SIG-M5 treated with dmso at 0.1 percent for 504 hours (cell line): ENCODE data around the gene TERT.
"Not testable (repeated sequence)": the region's sequence is repeated elsewhere in the genome, so short reads cannot be mapped to it uniquely, and the experiment has no call there.

Experiments
- DNase-seq: peaks from one replicate; lab custom pipeline; 2025; ENCODE audit not compliant: unreplicated experiment; lab: John Stamatoyannopoulos, UW

The TERT gene

DNA sequence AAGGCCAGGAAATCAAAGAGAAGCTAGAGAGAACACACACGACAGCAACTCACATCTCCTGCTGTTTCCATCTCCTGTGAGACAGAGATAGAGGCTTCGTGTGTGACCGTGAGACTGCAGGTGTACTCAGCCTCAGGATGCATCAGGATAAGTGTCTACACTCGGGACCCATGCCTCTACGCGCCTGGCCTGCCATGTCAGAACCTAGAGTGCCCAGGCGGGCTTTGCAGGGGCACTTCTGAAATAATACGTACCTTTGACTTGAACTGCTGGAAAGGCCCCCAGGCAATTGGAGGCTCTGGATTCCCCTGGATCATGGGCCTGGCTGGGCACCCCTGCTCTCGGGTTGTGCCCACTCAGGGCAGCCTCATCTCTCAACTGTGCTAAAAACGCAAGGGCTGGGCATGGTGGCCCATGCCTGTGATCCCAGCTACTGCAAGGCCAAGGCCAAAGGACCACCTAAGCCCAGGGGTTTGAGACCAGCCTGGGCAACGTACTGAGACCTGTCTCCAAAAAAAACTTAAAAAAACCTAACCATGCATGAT lies 37.1 kb upstream of the TERT start:
- no peak for DNase-seq

DNA sequence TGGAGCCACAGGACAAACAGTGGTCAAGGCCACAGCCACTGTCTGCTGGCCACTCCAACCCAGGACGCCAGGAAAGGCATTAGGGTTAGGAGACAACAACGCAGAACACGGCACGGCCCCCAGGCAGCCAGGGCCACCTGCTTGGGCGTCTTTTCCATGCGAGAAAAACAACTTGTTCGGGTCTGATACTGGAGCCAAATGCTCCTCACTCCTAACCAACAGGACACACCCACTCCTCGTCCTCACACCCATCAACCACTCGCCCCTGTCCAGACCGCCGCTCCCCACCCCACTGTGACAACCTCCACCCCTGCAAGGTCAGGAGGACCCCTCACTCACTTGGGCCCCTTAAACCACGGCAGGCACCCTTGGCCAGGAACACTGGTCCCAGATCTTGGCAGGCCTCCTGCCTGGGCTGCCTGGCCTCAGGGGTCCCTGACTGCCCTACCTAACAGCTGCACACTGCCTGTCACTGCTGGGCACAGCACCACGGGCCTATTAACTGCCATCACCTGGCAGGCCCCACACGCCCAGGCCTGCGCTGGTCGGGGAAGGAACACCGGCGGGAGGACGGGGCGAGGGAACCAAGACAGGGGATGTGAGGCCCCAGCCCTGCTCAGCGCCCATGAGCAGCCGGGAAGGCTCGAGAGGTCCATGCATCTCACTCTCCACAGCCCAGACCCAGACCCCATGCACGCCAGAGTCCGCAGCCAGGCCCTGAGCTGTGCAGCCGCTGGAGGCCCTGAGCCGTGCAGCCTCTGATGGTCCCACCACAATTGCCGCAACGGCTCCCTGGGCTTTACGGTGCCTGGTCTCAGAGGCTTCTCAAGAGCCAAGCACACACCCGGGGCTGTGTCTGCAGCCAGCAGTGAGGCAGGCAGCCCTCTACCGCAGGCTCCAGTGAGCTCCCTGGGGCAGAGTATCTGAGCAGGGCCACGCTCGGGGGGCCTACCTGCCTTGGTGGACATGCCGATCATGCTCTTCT lies 36.3 kb upstream of the TERT start:
- DNase-seq = no peak

DNA sequence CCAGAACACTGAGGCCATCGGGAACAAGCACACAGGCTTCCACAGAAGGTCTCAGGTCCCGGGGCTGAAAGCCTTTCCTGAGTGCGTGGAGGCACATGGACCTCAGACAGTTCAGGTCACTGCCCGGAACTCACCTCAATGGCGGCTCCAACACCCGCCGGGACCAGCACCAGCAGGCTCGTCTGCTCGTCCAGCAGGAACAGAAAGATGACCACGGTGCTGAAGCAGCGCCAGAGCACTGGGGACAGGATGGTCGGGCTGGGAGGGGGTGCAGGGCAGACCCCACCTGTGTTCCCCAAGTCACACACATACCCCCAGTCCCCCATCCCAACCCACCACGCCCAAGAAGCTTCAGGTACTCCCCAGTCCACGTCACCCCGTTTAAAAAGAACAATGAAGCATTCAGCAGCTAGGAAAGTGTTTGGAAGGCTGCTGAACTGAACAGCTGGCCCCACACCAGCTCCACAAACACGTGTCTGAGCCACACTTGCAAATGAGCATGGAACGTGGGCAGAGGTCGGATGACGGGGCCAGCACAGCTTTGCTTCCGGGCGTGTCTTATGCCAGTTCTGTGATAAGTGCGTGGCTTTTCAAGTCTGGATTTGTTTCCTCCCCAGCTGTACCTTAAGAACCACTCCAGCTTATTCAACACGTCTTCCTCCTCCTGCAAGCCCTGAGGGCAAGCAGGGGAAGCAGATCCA lies 35.4 kb upstream of the TERT start:
- DNase-seq = no peak

DNA sequence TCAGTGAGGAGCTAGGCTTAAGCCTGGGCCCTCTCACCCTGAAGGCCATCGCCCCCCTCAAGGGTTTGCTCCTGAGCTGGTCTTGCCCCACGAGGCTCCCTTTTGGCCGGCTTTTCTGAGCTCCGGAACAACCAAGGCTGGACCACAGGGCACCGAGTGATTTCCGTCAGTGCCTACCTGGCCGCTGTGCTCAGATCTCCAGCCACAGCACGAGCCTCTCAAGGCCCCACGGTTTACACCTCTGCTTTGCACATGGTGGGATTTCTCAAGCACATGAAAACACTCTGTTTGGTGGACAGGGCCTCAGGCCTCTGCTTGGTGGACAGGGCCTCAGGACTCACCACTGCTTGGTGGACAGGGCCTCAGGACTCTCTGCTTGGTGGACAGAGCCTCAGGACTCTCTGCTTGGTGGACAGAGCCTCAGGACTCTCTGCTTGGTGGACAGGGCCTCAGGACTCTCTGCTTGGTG lies 34.3 kb upstream of the TERT start:
- no peak for DNase-seq

DNA sequence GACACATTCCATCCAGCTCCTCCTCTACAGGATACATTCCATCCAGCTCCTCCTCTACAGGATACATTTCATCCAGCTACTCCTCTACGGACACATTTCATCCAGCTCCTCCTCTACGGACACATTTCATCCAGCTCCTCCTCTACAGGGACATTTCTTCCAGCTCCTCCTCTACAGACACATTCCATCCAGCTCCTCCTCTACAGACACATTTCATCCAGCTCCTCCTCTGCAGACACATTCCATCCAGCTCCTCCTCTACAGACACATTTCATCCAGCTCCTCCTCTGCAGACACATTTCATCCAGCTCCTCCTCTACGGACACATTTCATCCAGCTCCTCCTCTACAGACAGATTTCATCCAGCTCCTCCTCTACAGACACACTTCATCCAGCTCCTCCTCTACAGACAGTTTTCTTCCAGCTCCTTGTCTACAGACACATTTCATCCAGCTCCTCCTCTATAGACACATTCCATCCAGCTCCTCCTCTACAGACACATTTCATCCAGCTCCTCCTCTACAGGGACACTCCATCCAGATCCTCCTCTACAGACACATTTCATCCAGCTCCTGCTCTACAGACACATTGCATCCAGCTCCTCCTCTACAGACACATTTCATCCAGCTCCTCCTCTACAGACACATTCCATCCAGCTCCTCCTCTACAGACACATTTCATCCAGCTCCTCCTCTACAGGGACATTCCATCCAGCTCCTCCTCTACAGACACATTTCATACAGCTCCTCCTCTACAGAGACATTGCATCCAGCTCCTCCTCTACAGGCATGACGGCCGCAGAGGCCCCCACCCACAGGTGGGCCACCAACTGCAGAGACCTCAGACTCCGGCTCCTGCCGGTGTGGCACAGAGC lies 33.6 kb upstream of the TERT start:
- DNase-seq = not testable (repeated sequence)

DNA sequence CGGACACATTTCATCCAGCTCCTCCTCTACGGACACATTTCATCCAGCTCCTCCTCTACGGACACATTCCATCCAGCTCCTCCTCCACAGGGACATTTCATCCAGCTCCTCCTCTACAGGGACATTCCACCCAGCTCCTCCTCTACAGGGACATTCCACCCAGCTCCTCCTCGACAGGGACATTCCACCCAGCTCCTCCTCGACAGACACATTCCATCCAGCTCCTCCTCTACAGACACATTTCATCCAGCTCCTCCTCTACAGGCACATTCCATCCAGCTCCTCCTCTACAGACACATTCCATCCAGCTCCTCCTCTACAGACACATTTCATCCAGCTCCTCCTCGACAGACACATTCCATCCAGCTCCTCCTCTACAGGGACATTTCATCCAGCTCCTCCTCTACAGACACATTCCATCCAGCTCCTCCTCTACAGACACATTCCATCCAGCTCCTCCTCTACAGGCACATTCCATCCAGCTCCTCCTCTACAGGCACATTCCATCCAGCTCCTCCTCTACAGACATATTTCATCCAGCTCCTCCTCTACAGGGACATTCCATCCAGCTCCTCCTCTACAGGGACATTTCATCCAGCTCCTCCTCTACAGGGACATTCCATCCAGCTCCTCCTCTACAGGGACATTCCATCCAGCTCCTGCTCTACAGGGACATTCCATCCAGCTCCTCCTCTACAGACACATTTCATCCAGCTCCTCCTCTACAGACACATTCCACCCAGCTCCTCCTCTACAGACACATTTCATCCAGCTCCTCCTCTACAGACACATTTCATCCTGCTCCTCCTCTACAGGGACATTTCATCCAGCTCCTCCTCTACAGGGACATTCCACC lies 32.3 kb upstream of the TERT start:
- DNase-seq = not testable (repeated sequence)

DNA sequence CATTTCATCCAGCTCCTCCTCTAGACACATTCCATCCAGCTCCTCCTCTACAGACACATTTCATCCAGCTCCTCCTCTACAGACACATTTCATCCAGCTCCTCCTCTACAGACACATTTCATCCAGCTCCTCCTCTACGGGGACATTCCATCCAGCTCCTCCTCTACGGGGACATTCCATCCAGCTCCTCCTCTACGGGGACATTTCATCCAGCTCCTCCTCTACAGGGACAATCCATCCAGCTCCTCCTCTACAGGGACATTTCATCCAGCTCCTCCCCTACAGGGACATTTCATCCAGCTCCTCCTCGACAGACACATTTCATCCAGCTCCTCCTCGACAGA lies 31.6 kb upstream of the TERT start:
- not testable (repeated sequence) for DNase-seq

DNA sequence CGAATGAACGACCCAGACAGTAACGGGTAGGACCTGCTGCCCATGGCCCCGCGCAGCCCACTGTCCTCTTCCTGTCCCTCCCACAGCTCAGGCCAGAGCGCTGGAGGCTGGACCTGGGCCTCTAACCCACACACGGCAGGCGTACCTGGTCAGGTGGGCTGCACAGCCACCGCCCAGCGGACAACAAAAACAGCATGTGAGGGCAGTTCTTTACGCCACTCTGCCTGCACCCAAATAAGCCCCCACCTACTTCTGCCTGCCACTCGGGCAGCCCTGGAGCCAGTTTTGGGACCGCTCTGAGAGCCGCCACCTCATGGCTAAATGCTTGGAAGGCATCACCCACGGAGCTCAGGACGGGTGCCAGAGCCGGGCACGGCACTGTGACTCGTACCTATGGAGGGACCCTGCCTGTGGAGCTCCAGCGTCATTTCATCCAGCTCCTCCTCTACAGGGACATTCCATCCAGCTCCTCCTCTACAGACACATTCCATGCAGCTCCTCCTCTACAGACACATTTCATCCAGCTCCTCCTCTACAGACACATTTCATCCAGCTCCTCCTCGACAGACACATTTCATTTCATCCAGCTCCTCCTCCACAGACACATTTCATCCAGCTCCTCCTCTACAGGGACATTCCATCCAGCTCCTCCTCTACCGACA lies 31.1 kb upstream of the TERT start:
- no peak for DNase-seq

DNA sequence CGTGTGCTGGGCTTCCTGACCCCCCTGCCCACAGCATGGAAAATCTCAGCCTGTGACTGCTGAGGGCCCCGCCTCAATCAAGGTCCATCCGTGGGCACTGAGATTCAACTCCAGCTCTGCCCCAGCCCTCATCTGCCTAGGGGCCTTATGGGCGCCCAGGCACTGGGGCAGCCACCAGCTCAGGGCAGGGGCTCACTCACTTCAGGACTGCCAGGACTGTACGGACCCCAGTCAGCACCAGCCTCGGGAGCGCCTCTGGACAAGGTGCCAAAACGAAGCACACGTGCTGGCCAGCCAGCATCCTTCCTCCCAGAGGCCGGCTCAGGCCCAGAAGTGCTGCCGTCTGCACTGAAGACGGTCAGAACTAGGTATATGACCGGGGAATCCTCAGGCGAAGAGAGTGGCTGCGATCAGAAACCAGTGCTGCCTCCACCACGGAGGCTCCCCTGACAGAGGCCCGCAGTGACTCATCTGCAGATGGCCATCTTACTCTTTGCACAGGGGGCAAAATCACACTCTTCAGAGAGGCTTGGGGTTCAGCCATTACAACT lies 30.4 kb upstream of the TERT start:
- no peak for DNase-seq

DNA sequence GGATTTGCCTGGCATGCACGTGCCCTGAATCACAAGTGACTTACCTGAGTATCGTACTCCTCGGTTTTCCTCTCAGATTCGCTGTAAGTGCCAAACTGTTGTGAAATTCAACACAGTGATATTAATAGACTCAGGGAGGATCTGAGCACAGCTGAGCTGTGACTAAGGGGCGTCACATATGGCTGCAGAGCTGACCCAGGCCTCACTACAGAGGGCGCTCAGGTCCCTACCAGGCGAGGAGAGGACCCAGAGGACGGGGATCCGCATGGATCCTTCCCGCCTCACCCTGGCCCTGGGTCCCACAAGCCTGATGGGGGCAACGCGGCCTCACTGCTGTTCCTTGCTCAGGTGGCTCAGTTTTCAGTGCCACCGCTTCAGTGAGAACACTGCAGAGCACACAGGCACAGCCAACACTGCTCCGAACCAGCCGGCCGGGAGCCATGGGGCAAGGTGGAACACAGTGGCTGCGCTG lies 29.9 kb upstream of the TERT start:
- no peak for DNase-seq

DNA sequence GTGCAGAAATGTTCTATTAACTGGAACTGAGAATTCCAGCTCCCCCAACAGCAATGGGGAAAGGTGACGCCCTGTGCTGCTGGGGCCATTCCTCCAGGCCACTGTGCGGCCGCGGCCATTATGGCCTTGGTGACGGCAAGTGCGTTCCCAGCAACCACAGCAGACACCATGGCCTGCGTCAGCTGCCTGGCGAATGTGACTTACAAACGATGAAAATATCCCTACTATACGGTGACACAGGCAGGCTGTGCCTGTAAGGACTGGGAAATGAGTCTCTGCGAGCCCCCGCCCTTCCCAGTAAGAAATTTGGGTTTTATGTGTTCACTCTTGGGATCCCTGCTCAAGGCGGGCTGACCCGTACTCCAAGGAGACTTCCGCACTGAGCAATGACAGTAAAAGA lies 29.4 kb upstream of the TERT start:
- DNase-seq = no peak

DNA sequence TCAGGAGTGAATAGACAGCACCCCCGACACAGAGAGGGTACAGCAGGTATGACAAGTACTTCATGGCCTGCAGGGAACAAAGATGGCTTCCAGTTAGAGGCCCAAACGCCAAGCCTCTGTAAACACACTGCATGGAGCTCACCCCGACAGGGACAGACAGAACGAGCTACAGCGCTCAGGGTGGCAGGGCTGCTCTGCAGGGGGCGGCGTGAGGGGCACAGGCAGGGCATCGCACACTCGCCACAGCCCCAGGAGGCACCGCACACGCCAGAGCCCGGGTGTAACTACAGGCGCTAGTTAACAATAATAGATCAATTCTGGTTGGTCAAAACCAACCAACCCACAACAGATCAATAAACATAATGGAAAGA lies 28.9 kb upstream of the TERT start:
- no peak for DNase-seq

DNA sequence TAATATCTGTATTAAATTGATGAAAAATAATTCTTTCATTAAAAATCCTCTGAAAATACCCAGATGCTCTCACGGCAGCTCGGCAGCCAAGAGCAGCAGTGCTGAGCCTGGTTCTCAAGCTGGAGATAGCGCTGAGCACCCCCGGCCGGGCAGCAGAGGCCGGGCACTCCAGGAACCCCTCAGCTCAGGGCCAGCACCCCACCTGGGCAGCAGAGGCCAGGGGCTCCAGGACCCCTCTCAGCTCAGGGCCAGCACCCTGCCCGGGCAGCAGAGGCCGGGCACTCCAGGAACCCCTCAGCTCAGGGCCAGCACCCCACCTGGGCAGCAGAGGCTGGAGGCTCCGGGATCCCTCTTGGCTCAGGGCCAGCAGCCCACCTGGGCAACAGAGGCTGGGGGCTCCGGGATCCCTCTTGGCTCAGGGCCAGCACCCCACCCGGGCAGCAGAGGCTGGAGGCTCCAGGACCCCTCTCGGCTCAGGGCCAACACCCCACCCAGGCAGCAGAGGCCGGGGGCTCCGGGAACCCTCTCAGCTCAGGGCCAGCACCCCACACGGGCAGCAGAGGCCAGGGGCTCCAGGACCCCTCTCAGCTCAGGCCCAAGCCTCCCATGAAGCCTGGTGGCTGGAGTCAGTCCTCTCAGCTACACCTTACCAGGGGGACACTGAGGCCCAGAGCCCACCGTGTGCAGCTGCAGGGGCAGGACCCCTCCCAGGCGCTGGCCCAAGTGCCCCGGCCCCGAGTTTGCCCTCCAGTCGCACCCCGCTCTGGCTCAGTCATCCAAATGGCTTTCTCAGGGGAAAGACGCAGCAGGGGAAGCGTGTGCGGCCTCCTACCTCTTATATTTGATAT lies 28.3 kb upstream of the TERT start:
- DNase-seq = no peak

DNA sequence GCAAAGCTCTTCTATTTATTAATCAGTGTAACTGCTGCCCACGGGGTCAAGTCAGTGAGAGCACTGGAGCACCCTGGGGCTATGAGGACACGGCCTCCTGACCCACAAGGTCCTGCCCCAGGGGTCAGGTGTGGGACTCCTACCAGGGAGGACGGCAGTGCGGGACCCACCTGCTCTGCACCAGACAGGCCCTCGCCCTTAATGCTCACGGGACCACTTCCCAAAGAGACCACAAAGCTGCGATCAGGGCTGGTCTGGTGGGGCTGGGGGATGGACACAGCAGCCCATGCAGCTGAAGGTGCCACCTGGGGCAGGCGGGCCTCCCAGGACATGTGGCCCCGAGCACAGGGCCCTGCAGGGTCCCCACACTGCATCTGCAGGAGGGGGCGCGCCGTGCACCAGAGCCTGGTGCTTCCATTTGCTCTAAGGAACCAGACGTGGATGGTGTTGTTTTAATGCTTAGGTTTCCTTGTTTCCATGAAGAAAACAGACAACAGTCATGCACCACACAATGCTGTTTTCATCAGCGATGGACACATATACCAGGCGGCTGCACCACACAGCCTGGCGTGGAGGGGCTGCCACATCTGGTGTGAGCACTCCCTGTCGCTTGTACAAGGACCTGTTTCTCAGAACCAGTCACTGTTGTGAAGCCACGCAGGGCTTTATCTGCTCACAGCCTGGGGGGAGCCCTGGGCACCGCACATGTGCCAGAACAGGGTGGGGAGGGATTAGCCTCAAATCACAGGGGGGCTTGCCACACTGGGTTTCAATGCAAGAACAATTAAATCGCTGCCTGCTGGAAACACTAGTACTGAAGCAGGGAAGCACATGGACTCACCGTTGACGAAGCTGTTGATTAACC lies 27.4 kb upstream of the TERT start:
- DNase-seq = no peak

DNA sequence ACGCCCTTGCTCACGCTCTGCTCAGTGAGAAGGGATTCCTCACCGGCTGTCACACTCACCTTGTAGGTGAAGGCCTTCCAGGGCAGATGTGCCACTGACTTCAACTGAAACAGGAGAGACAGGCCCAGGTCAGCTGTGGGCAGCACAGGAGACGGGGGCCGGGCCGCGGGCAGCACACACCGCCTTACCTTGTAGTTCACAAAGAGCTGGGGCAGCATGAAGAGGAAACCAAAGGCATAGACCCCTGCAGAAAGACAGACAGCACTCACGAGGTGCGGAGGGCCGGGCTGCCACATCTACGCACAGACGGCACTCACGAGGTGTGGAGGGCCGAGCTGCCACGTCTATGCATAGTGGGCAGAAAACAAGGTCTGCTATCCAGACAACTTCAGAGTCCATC lies 26.7 kb upstream of the TERT start:
- DNase-seq = no peak

DNA sequence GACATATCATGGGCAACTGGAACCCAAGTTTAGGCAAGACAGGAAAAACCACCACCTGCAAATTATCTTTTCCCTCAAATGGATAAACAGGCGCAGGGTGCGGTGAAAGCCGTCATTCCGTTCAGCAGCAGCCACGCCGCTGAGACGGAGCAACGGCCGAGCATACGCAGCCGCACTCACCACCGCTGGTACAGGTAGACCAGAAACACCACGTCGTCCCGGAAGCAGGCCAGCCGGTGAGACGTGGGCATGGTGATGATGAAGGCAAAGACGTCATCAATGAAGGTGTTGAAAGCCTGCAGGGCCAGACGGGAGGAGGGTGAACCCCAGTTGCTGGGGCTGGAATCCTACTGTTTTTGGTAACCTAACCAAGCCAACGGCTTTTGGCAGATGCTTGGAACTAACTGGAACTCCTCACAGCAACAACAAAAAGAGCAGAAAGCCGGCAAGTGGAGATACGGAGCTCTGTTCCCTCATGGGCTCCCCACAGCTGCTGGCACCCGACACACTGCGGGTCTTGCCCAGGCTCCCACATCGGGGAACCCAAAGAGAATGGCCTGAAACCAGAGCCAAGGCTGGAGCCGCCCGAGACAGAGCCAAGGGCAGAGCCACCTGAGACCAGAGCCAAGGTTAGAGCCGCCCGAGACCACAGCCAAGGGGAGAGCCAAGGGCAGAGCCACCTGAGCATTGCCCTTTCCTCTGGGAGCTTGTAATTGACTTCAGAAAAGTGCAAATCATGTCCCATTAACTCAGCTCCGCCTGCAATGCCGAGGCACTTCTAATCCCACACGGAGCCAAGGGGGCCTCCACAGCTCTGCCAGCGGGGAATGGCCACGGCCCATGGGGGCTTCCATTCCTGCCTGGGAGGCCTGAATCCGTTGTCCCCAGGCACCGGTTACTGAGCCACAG lies 25.8 kb upstream of the TERT start:
- no peak for DNase-seq
